Activated T-helper 17 cell treated with anti-CD3 and anti-CD28 coated beads, Interleukin-2, amount 50 U/mL, for 72 hours (primary cell): ENCODE results near the gene KLC4. TPM values are rescaled to one million over a fixed set of nuclear protein-coding genes. Genes with fewer than 3 reads are reported as not detected.
"Not testable (repeated sequence)": the region's sequence is repeated elsewhere in the genome, so short reads cannot be mapped to it uniquely, and the experiment has no call there.

Experiments used
- ATAC-seq: fragments of 150-1000 bp; cut with Tn5 transposase; replicated peaks from 2 replicates; pipeline ENCODE4 v1.10.0; 2021; ENCODE audit warnings: mild to moderate bottlenecking, moderate library complexity
- H3K27ac Mint-ChIP-seq: one replicate; pipeline ENCODE4 v1.8.0; 2022; ENCODE audit warnings: mixed read lengths
- H3K27me3 Mint-ChIP-seq: one replicate; pipeline ENCODE4 v1.8.0; 2022; ENCODE audit warnings: mixed read lengths
- H3K36me3 Mint-ChIP-seq: one replicate; pipeline ENCODE4 v1.8.0; 2022; ENCODE audit warnings: low read depth, mild to moderate bottlenecking, mixed read lengths
- H3K4me1 Mint-ChIP-seq: one replicate; pipeline ENCODE4 v1.8.0; 2022; ENCODE audit warnings: mixed read lengths
- H3K4me3 Mint-ChIP-seq: one replicate; pipeline ENCODE4 v1.8.0; 2022; ENCODE audit warnings: mild to moderate bottlenecking, mixed read lengths
- H3K9me3 Mint-ChIP-seq: one replicate; pipeline ENCODE4 v1.8.0; 2022; ENCODE audit warnings: mixed read lengths
- total RNA-seq, 2 donors: library from RNA; stranded (reverse); gene quantifications; one replicate each; pipeline ENCODE4 v1.2.3, GENCODE V29; 2022

The KLC4 gene
- total RNA-seq, 2 donors from 2014 or later = 19.7 to 31.4 TPM

GRCh38 chr6:43070028-43070632 is 10.7 kb downstream of the KLC4 start:
- H3K27ac Mint-ChIP-seq = peak overlapping the region; percentile 31
- H3K4me3 Mint-ChIP-seq = no peak overlapping the region
- H3K4me1 Mint-ChIP-seq = no peaks in the 10 kb centered on the region
- peaks cover 40% of the 10 kb centered on the region for H3K36me3 Mint-ChIP-seq
- H3K27me3 Mint-ChIP-seq = peaks cover 3% of the 10 kb centered on the region
- peak; percentile 50 for ATAC-seq
- no peaks in the 10 kb centered on the region for H3K9me3 Mint-ChIP-seq

- no peaks in the 10 kb centered on the region for H3K4me1 Mint-ChIP-seq
Observed at GRCh38 chr6:43074847-43075669, 15.6 kb downstream of the KLC4 start.

GRCh38 chr6:43075670-43076463 is 16.4 kb downstream of the KLC4 start, which contains the start of gene PTK7:
PTK7 (plus strand) TSS chr6:43076314; CDS start chr6:43076489, 175 bp downstream.
- ATAC-seq = peak; percentile 47
- Mint-ChIP-seq H3K27ac (no peak within 1 kb of the TSS), H3K4me1 (no peaks in the 10 kb centered on the region), H3K9me3 (no peaks in the 10 kb centered on the region), H3K27me3 (peaks cover 18% of the 10 kb centered on the region), H3K4me3 (peak within 1 kb of the TSS; percentile 31), H3K36me3 (peaks cover 40% of the 10 kb centered on the region)

More at GRCh38 chr6:43074847-43075669, 15.6 kb downstream of the KLC4 start:
- peaks cover 40% of the 10 kb centered on the region for H3K36me3 Mint-ChIP-seq
- H3K4me3 Mint-ChIP-seq = no peak overlapping the region
- no peak for ATAC-seq
- no peaks in the 10 kb centered on the region for H3K9me3 Mint-ChIP-seq
- H3K27ac Mint-ChIP-seq = no peak overlapping the region
- H3K27me3 Mint-ChIP-seq = peaks cover 18% of the 10 kb centered on the region

- Mint-ChIP-seq H3K36me3 (peaks cover 34% of the 10 kb centered on the region), H3K4me3 (peak overlapping the region; percentile 31), H3K27ac (no peak overlapping the region), H3K27me3 (peaks cover 21% of the 10 kb centered on the region), H3K9me3 (no peaks in the 10 kb centered on the region), H3K4me1 (no peaks in the 10 kb centered on the region)
- ATAC-seq = peak; percentile 21
Observed at GRCh38 chr6:43076464-43077332, 17.3 kb downstream of the KLC4 start.

GRCh38 chr6:43077333-43077809 is 17.9 kb downstream of the KLC4 start:
- Mint-ChIP-seq H3K4me1 (no peaks in the 10 kb centered on the region), H3K36me3 (peaks cover 27% of the 10 kb centered on the region), H3K27me3 (peaks cover 21% of the 10 kb centered on the region), H3K9me3 (no peaks in the 10 kb centered on the region), H3K27ac (no peak overlapping the region), H3K4me3 (peak overlapping the region; percentile 31)
- ATAC-seq = no peak

- Mint-ChIP-seq H3K27ac (no peak overlapping the region), H3K36me3 (peaks cover 21% of the 10 kb centered on the region), H3K27me3 (peaks cover 21% of the 10 kb centered on the region), H3K9me3 (no peaks in the 10 kb centered on the region), H3K4me1 (no peaks in the 10 kb centered on the region), H3K4me3 (no peak overlapping the region)
- ATAC-seq = no peak
Observed at GRCh38 chr6:43077981-43078511, 18.6 kb downstream of the KLC4 start.

GRCh38 chr6:43078691-43079090 is 19.3 kb downstream of the KLC4 start:
- H3K9me3 Mint-ChIP-seq = no peaks in the 10 kb centered on the region
- H3K36me3 Mint-ChIP-seq = peaks cover 14% of the 10 kb centered on the region
- no peak for ATAC-seq
- H3K4me1 Mint-ChIP-seq = no peaks in the 10 kb centered on the region
- H3K4me3 Mint-ChIP-seq = no peak overlapping the region
- H3K27ac Mint-ChIP-seq = no peak overlapping the region
- H3K27me3 Mint-ChIP-seq = peaks cover 23% of the 10 kb centered on the region

GRCh38 chr6:43081043-43081442 is 21.6 kb downstream of the KLC4 start:
- H3K36me3 Mint-ChIP-seq = no peaks in the 10 kb centered on the region
- no peak overlapping the region for H3K27ac Mint-ChIP-seq
- peaks cover 2% of the 10 kb centered on the region for H3K4me1 Mint-ChIP-seq
- H3K4me3 Mint-ChIP-seq = no peak overlapping the region
- peaks cover 27% of the 10 kb centered on the region for H3K27me3 Mint-ChIP-seq
- ATAC-seq = no peak
- H3K9me3 Mint-ChIP-seq = no peaks in the 10 kb centered on the region

- H3K27ac Mint-ChIP-seq, H3K4me3 Mint-ChIP-seq, ATAC-seq, H3K36me3 Mint-ChIP-seq, H3K4me1 Mint-ChIP-seq, H3K9me3 Mint-ChIP-seq: not testable (repeated sequence)
- H3K27me3 Mint-ChIP-seq = peaks cover 27% of the 10 kb centered on the region
Observed at GRCh38 chr6:43081922-43082321, 22.5 kb downstream of the KLC4 start.

- H3K9me3 Mint-ChIP-seq = no peaks in the 10 kb centered on the region
- peaks cover 5% of the 10 kb centered on the region for H3K4me1 Mint-ChIP-seq
- H3K4me3 Mint-ChIP-seq = no peak overlapping the region
- no peak overlapping the region for H3K27ac Mint-ChIP-seq
- H3K36me3 Mint-ChIP-seq = no peaks in the 10 kb centered on the region
- H3K27me3 Mint-ChIP-seq = peaks cover 22% of the 10 kb centered on the region
- no peak for ATAC-seq
Observed at GRCh38 chr6:43082806-43083655, 23.6 kb downstream of the KLC4 start.

- Mint-ChIP-seq H3K4me3 (no peak overlapping the region), H3K27me3 (peaks cover 9% of the 10 kb centered on the region), H3K36me3 (no peaks in the 10 kb centered on the region), H3K27ac (no peak overlapping the region), H3K4me1 (peaks cover 9% of the 10 kb centered on the region), H3K9me3 (no peaks in the 10 kb centered on the region)
- ATAC-seq = peak; percentile 91
Observed at GRCh38 chr6:43086022-43086658, 26.7 kb downstream of the KLC4 start.

GRCh38 chr6:43088654-43089056 is 29.2 kb downstream of the KLC4 start:
- peaks cover 19% of the 10 kb centered on the region for H3K4me1 Mint-ChIP-seq
- H3K4me3 Mint-ChIP-seq = no peak overlapping the region
- peaks cover 7% of the 10 kb centered on the region for H3K27me3 Mint-ChIP-seq
- peak; percentile 58 for ATAC-seq
- H3K9me3 Mint-ChIP-seq = no peaks in the 10 kb centered on the region
- no peak overlapping the region for H3K27ac Mint-ChIP-seq
- no peaks in the 10 kb centered on the region for H3K36me3 Mint-ChIP-seq
